ENCODE measurements around the gene LACRT.

Gene LACRT

GRCh38 chr12:54601841-54602240 lies 32.9 kb downstream of the LACRT start:
- TF ChIP-seq CTCF (IDR thresholded peaks at IDR 0.05; ENCODE audit: low read depth, low read length): no peak
- no peak for DNase-seq (ENCODE audit: extremely low read depth, low read depth)

- no peak for DNase-seq (ENCODE audit: extremely low read depth, low read depth)
- TF ChIP-seq CTCF (IDR thresholded peaks at IDR 0.05; ENCODE audit: low read depth, low read length): no peak
Observed at GRCh38 chr12:54598970-54599369, 35.7 kb downstream of the LACRT start.

GRCh38 chr12:54596526-54596946 lies 38.2 kb downstream of the LACRT start:
- peak; percentile 91 for TF ChIP-seq CTCF (IDR thresholded peaks at IDR 0.05; ENCODE audit: low read depth, low read length)
- peak; percentile 24 for DNase-seq (ENCODE audit: extremely low read depth, low read depth)

- no peak for DNase-seq (ENCODE audit: extremely low read depth, low read depth)
Observed at GRCh38 chr12:54595471-54595870, 39.2 kb downstream of the LACRT start.

GRCh38 chr12:54593725-54594124 lies 41.0 kb downstream of the LACRT start:
- DNase-seq (ENCODE audit: extremely low read depth, low read depth): no peak

More at GRCh38 chr12:54595471-54595870, 39.2 kb downstream of the LACRT start:
- TF ChIP-seq CTCF (IDR thresholded peaks at IDR 0.05; ENCODE audit: low read depth, low read length): no peak

GRCh38 chr12:54593135-54593534 lies 41.6 kb downstream of the LACRT start:
- no peak for TF ChIP-seq CTCF (IDR thresholded peaks at IDR 0.05; ENCODE audit: low read depth, low read length)
- no peak for DNase-seq (ENCODE audit: extremely low read depth, low read depth)

More at GRCh38 chr12:54593725-54594124, 41.0 kb downstream of the LACRT start:
- no peak for TF ChIP-seq CTCF (IDR thresholded peaks at IDR 0.05; ENCODE audit: low read depth, low read length)

GRCh38 chr12:54592316-54592715 lies 42.4 kb downstream of the LACRT start:
- no peak for DNase-seq (ENCODE audit: extremely low read depth, low read depth)
- TF ChIP-seq CTCF (IDR thresholded peaks at IDR 0.05; ENCODE audit: low read depth, low read length): no peak

All from AG09319 (cell line).